ENCODE data around the gene FYN.

The FYN gene

GRCh38 chr6:111769365-111770152, 103.7 kb downstream of the FYN start:
- no peak for DNase-seq (ENCODE audit: low read depth in 2 of 2)

DNA sequence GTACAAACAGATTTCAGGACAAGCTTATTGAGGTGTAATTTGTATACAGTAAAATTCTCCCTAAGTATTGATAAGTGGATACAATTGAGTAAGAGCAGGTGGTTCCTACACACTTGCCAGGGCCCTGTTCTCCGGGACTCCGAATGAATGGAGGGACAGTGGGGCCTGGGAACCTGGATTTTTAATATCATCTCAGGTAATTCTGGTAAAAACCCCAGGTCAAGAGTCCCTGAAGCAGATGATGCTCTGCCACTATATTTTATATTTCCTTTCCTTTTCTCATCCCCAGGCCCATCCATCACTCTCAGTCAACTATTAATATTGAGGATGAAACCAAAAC, 104.9 kb downstream of the FYN start:
- DNase-seq (ENCODE audit: low read depth in 2 of 2) = no peak

DNA sequence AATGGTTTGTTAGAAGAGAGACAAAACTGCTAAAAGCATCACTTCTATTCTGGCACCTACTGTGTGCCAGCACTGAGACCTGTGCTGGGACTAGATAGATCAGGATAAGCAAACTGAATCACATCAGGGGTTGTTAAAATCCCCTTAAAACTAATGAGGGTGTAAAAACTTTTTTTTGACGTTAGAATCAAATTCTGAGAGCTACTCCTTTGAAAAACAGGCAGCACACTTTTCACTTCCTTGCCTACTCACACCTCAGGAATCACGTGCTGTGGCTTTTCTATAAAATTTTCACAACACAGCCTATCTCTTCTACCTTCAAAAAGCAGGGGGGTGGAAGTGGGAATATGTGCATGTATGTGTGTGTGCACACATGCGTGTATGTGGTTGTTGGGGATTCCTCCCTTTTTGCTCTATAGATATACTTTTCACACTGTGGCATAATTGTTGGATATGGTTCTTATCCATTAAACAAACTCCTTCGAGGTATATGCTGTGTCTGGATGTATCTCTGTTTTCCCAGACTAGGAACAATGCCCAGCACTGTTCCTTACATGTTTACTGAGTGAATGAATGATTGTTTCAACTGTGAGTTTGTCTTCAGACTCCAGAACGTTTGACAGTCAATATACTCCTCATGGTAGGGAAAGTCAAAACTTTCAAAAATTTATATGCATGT, 105.4 kb downstream of the FYN start:
- no peak for DNase-seq (ENCODE audit: low read depth in 2 of 2)

- peak; percentile 67 to 68 for DNase-seq (ENCODE audit: low read depth in 2 of 2)
Measured at GRCh38 chr6:111766201-111766857, 106.9 kb downstream of the FYN start.

DNA sequence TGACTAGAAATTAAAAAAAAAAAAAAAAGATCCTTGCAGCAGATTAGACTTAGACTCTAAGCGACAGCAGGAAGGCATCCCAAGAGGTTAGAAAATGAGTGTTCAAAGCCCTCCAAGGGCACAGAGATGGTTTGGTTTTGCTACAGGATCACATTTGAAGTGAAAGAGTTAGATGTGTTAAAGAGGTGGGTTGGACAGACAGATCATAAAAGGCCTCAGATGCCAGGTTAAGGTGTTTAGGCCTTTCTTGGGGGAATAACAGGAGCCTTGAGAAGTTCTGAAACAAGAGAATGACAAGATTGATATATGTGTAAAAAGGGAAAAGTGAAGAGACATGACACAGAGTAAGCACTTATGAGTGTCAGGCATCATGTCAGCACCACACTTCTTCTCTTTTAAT, 107.5 kb downstream of the FYN start:
- no peak for DNase-seq (ENCODE audit: low read depth in 2 of 2)

GRCh38 chr6:111764238-111765175, 108.7 kb downstream of the FYN start:
- DNase-seq (ENCODE audit: low read depth in 2 of 2) = no peak

DNA sequence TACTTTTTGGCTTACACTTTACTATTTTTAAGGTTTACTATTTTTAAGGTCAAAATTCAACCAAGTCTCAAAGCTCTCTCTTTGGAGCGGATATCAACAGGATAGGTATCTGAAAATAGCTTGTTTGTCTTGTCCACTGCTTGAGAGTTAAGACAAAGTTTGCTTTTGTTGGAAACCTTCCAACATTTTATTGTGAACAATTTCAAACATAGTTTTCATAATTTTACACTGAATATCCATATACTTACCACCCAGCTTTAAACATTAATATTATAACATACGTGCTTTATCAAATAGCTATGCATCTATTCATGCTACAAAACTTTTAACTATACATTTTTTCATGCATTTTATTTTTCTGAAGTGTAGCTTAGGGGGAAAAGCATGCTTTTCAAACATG, 109.9 kb downstream of the FYN start:
- DNase-seq (ENCODE audit: low read depth in 2 of 2) = no peak

DNA sequence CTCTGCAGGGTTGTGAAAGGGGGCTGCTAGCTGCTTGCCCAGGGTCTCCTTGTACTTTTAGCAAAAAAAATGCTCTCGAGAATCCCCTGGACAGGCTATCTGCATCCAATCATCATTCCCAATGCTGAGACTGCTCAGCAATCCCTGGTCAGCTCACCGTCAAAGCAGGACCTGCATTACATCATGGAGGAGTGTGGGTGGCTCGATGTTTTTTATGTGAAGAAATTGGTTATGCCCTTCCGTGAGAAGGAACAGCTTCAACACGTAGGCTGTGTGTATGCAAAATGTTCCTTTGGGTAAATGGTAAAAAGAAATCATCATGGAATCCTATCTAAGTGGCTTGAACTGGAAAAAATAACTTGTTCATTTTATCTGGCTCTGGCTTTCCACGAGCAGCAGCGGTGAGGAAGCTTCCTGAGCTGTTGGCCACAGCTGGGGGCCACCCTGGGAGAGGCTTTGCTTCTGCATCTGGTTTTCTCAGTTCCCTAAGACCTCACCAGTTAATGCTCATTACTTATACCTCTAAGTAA, 111.4 kb downstream of the FYN start:
- no peak for DNase-seq (ENCODE audit: low read depth in 2 of 2)

DNA sequence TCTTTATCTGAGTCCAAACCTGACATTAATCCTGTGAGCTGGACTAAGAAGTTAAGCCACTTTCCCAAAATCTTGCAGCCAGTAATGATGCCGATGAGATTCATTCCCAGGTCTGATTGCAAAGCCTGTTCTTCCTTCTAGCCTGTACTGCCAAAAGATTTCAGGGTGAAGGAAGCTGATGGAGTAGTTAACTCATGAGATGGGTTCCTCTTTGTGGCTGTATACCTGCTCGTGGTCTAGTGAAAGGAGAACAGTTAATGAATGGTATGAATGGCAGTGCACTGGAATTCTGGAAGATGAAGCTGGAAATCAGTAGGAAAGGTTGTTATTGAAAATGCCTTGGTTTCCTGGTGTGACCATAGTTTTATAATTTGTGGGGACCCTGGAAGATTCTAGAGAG, 112.0 kb downstream of the FYN start:
- no peak for DNase-seq (ENCODE audit: low read depth in 2 of 2)

DNA sequence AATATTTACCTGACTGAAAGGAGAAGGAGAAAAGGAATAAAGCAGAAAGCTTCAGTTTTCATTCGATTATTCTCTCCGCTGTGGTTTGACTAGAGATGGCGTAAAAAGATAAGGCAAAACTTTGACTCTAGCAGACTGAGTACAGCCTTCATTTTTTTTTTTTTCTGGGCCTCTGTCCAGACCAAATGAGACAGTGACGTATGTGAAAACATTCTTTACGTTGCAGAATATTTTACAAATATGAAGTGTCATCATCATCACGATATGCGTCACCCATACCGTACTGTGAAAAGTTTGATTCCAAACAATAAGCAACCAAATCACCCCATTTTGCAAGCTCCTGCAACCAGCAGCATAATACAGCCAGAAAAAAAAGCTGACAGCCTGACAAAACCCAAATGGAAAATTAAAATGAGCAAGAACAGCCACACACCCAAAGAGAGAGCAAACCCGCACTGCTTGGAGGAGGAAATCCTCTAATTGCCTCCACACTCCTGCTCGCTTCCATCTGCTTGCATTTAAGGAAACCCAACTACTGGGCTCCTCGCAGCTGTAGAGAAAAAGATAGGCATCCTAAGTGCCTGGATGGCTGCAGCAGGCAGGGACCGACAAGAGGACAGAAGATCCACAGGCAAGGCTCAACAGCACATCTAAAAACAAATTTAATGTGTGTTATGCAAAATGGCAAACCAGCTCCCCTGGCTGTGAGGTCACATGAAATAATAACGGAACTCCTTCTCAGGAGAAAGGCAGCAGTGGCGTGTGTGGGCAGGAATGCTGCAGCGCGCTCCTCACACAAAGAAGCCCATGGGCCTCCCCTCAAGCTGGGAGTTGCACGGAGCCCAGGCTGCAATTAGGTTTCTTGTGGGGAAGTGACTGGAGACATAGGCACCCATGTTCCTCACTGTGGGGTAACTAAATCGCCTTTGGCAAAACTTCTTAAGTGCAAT, 113.1 kb downstream of the FYN start:
- DNase-seq (ENCODE audit: low read depth in 2 of 2) = peak; percentile 90 to 92

GRCh38 chr6:111759331-111759835, 113.9 kb downstream of the FYN start:
- no peak for DNase-seq (ENCODE audit: low read depth in 2 of 2)

DNA sequence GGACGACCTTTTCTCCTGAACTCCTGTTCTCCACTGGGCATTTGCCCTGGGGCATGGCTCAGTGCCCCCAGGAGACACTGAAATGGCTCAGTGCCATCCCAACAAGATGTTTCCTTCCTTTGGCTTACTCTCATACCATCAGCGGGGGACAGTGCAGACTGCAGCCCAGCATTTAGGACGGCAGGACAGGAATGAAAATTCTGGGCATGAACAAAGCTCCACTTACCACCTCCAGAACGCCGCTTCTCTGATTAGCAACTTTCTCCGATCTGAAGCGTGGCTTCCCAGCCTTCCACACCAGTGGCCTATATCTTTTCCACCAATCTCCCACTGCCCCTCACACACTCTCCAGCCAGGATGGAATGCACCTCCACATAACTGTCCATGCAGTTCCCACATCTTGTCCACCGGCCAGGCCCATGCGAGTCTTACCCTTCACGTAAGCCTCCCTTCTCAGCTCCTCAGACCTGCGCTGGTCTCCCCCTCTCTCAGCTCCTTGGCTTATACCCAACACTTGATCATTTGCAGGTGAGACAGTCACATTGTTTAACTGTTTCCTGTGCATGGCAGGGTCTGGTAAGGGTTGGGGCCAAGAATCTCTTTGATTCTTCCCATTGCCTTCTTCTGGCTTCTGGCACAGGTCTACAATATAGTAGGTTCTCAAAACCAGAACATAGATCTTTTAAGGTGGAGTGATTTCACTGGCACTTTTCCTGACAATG, 114.5 kb downstream of the FYN start:
- DNase-seq (ENCODE audit: low read depth in 2 of 2) = no peak

DNA sequence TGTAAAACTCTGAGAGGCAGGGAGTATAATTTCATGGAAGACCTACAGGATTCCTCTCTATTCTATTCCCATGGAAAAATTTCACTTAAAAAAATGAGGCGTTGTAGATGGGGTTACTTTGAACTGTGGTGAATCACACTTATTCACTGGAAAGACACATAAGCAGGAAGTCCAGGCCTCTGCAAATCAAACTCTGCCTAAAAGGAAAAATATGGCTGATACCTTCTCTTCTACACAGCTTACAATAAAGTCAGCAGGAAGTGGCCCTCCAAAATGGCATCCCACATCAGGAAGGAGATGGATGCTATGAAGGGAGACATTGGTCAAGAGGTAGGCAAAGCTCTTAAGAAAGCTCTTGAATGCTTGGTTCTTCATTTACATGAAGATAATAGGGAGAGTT, 115.9 kb downstream of the FYN start:
- DNase-seq (ENCODE audit: low read depth in 2 of 2) = no peak

DNA sequence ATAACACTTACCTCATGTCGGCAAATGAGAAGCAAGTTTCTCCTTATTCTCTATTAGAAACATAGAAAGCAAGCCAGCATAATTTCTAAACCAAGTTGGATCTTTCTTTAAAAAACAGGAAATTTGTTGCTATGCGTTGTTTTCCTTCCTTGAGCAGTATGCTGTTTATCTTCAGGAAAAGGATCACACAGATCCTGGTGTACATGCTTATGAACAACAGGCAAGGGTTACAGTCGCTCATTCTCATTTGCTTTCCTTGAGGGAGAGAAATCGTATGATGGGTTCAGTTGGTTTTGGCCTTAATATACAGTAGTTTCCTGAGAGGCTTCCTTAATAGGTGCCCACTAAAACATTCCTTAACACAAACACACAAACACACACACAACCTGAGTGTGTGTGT, 118.8 kb downstream of the FYN start:
- DNase-seq (ENCODE audit: low read depth in 2 of 2) = no peak

DNA sequence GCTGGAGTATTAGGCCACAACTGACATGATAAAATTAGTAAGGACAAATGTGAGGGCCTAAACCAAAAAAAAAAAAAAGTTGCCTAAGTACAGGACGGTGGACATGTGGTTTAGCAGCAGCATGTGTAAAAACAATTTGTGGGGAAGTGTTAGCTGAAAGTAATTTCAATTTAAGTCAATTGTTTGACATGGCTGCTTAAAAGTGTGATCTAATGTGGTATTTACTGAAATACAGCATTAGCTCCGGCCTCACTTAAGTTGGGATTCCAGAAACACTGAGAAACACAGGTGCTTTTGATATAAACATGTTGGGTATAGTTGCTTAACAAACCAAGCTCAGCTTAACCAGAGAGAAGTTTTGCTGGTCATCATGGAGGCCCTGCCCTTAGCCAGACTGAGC, 119.7 kb downstream of the FYN start:
- DNase-seq (ENCODE audit: low read depth in 2 of 2) = no peak

DNA sequence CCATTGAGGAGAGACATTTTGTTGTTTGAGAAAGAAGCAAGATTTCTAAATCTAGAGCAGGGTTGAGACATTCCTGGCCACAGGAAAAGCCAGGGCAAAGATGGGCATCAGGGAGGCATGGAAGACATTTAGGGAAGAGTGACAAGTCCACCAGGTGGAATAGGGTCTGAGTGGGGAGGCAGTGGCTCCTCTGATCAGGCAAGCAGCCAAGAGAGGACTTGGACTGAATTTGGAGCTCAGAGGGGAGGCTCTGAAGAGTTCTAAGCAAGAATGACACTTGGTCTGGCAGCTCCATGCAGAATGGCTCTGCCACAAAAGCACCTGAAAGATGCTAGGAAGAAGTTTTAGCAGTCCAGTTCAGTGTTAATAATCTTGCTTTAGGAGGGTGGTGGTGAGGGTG, 120.8 kb downstream of the FYN start:
- no peak for DNase-seq (ENCODE audit: low read depth in 2 of 2)

- no peak for DNase-seq (ENCODE audit: low read depth in 2 of 2)
Measured at GRCh38 chr6:111750753-111751673, 122.2 kb downstream of the FYN start.

GRCh38 chr6:111750153-111750552, 123.1 kb downstream of the FYN start:
- no peak for DNase-seq (ENCODE audit: low read depth in 2 of 2)

GRCh38 chr6:111748231-111748647, 125.0 kb downstream of the FYN start:
- no peak for DNase-seq (ENCODE audit: low read depth in 2 of 2)
